ENCODE results near the gene TAOK2.
"Not testable (repeated sequence)": the region's sequence is repeated elsewhere in the genome, so short reads cannot be mapped to it uniquely, and the experiment has no call there.

Gene TAOK2

DNA sequence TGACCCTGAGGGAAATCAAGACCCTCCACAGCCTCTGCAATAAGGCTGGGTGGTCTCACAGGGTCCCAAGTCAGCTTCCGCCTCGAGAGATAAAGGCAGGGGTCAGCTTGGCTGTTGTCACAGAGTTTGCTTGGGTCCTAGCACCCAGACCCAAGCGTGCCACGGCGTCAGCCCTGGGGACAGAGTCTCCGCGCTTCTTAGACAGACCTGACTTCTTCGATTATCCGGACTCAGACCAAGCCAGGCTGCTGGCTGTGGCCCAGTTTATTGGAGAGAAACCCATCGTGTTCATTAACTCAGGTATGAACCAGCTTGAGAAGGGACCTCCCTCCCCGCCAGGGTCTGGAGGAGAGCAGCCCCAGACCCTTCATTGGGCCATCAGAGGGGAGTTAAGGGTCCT is 49.9 kb downstream of the TAOK2 start:
- DNase-seq (ENCODE audit: low spot score), result no peak

DNA sequence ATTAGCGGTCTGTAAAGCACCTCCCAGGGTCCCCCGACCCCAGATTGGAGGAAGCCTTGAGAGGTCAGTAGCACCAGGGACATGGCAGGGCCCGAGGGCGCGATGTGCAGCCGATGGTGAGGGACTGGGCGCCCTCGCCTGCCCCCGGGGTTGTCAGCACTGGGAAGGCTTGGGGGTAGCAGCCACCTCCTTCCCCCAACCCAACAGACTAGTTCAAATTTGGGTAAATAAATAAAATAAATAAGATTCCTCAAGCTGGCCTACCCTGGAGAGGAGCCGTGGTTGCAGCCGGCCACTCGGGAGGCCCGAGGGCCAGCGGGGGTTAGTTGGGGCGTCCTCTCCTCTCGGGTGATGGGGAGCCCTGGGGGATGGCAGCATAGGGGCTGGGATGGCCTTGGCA is 50.8 kb downstream of the TAOK2 start:
- DNase-seq (ENCODE audit: low spot score), result no peak

DNA sequence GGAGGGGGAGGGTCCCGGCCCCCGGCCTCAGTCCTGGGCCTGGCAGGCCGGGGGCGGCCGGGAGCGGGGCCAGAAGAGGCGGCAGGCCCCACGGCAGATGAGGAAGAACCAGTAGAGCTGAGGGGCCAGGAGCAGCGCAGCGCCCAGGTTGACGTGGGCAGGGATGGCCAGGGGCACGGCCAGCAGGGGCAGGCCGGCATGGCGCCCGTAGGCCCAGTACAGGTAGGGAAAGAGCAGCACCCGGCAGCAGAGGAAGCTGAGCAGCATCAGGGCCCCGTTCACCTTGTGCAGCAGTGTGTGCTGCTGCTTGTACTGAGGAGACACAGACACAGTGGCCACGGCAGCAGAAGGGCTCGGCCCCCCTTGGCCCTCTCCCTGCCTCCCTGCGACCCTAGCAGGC is 51.5 kb downstream of the TAOK2 start:
- no peak for DNase-seq (ENCODE audit: low spot score)

DNA sequence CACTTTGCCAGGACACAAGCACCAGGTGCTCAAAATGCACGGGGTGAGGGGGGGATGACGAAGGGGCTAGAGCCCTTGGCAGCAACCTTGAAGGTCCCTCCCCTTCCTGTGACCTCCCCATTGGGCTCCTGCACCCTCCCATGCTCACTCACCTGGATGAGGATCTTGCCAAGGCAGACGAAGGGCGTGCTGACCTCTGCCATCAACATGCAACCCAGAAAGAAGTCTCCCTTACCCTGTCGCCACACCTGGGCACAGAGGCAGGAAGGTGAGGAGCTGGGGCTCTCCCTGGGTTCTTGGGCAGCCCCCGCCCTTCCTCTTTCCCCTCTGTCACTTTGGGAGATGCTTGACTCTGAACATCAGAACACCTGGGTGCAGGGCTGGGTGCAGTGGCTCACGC is 51.9 kb downstream of the TAOK2 start:
- DNase-seq (ENCODE audit: low spot score), result no peak

DNA sequence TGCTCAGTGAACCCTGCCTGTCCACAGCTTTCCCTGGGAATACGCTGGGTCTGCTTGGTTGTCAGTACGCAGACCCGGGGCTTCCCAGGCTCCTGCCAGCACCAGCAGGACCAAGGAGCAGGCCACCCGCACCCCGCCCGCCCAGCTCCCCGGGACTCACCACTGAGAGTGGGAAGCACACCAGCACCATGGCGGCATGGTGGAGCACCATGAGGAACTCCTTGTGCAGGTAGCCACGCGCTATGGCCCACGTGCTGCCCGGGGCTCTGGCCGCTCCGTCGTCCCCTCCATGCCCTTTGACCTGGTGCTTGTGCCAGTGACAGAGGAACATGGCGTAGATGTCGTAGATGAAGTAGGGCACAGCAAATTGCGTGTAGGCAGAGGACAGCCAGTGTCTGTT is 52.8 kb downstream of the TAOK2 start:
- no peak for DNase-seq (ENCODE audit: low spot score)

DNA sequence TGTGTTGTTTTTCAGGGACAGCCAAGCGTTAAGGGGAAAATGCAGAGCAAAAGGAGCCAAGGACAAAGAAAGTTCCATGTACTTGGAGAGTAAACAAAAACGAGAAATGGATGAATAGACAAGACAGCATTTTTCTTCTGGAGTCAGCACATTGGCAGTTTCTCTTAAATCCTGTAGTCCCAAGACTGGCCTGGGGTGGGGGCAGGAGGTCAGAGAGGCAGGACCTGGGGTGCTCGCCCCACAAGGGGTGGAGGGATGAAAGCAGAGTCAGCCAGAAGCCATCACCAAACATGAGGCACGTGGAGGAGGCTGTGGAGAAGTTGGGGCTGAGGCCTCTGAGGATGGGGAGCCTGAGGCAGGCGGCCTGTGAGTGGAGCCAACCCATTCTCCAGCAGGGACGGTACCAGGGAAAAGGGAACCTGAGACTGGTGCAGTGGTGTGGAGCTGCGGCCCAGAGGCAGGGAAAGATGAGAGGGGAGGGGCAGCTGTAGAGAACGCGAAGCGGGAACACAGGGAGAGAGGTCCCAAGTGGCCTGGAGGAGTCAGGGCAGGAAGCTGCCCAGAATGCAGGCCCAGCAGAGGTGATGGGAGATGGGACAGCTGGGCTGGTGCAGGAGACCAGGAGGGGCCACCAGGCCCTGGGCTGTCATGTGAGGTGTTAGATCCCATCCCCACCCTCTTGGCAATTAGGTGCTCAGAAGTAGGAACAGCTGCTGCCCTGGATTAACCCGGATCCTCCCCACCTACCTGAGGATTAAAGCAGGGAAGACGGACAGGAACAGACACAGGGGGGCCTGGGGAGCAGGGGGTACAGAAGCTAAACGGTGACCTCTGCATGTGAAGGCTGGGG is 54.1 kb downstream of the TAOK2 start:
- no peak for DNase-seq (ENCODE audit: low spot score)

DNA sequence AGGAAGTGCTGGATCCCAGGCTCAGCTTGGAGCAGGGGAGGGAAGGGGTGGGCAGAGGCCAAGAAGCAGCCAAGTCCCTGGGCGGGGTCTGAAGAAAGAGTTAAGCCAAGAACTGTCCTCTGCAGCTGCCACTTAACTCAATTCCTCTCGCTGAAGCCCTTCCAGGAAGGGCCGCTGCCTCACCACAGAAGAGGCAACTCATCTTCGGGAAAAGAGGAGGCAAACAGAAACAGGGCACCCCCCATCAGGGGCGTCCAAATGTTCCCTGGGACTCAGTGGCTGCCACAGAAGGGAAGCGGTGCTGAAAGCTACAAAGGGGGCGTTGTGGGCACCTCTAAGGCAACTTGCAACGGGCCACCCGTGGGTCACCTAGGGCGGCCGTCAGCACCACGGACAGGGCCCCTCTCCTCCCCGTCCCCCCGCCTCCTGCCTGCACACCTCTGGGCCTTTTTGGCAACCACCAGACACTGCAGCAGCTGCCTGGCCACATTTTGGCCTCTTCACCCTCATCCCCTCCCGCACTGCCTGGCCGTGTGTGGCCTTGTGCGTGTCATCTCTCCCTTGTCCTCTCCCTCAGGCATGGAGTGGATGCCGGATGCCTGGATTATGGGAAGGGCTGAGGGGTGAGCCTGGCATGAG is 54.9 kb downstream of the TAOK2 start:
- no peak for DNase-seq (ENCODE audit: low spot score)

DNA sequence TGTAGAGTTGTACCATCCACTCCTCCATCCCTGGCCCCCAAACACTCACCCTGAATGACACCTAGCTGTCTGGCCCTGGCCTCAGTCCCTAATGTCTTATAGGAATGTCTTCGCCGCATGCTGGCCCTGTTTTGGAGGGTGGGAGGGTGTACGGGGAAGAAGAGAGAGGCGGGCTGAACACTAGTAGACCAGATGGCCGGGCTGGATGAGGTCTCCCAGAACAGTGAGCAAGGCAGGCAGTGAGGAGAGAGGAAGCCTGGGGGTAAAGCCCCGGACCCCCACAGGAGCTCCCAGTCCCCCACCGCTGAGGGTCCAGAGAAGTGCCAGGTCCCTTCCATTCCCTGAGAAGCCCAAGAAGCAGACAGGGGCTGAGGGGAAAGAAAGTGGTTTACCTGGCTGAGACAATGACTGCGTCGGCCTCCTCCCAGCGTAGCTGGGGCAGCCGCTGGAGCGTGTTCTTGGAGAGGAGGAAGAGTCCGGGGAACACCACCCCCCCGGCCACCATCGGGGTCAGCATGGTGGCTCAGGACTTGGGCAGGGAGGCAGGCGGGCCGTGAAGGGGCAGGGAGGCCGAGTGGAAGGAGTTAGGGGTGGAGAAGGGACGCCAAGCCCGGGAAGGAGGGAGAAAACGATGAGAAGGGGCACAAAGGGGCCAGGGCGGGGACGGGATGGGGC is 56.5 kb downstream of the TAOK2 start:
- no peak for DNase-seq (ENCODE audit: low spot score)

DNA sequence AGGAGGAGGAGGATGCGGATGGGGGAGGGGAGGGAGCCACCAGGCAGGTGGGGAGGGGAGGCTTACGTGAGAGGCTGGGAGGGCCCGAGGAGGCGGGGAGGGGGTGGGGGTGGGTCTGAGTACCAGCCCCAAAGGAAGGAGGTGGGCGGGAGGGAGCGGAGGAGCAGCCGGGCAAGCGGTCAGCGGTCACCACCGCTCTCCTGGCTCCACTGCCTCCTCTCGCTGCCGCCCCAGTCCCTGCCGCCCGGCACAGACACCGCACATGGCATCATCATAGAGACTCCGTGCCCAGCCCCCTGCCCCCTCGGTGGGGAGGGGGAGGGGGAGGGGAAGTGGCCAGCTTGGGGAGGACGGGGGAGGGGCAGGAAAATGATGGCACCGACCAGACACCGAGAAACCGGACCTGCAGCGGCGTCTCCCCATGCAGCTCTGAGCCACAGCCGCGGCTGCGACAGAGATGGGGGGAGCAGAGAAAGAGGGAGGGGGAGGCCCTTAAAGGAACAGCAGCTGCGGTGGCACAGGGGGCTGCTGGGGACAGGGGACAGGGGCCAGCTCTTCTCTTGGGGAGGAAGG is 57.3 kb downstream of the TAOK2 start, which contains the start of gene TLCD3B:
TSS of gene TLCD3B (minus strand) at position 431 of the 573 bp plus-strand sequence. CDS start 744 bp downstream, outside the sequence.
- DNase-seq (ENCODE audit: low spot score), result no peak

DNA sequence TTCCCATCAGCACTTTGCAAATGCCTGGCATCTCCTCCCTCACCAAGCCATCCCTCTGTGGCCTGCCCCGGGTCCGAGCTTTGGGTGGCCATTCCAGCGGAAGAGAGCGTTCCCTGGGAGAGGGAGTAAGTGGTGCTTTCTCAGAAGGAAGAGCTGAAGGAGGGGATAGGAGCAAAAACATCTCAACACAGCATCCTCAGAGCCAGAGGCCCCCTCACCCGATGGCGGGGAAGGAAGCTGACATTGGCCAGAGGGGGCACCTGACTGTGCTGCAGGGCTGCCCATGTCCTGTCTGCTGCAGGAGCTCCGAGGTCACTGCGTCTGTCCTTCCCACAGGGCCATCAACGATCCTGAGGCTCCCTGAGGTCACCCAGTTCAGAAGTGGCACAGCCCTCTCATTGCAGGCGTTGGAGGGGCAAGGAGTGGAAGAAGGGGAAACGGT is 57.8 kb downstream of the TAOK2 start:
- DNase-seq (ENCODE audit: low spot score), result no peak

DNA sequence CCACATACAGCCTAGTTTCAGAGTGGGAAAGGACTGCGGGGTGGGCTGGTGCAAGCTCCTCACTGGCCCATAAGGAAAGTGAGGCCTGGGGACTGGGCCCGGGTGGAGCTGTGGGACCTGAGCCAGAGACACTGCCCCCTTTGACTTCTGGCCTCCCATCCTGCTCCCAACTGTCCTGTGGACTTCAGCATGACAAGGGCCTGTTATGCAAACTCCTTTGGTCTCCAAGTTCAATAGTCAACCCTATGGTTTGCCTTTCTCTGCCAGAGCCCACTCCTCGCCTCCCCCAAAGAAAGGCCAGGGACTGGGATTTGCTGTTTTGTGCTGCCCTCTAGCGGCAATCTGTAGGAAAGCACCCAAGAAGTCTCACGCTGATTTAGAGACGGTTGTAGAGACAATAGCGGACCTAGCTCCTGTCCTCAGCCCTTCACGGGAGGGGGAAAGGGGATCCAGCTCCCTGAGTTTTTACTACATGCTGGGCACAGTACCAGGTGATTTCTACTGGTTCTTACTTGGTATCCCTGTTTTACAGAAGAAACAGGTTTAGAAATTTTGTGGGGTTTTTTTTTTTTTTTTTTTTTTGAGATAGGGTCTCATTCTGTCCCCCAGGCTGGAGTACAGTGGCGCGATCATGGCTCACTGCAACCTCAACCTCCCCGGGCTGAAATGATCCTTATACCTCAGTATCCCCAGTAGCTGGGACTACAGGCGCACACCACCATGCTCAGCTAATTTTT is 58.6 kb downstream of the TAOK2 start:
- peak; percentile 75 for DNase-seq (ENCODE audit: low spot score)

DNA sequence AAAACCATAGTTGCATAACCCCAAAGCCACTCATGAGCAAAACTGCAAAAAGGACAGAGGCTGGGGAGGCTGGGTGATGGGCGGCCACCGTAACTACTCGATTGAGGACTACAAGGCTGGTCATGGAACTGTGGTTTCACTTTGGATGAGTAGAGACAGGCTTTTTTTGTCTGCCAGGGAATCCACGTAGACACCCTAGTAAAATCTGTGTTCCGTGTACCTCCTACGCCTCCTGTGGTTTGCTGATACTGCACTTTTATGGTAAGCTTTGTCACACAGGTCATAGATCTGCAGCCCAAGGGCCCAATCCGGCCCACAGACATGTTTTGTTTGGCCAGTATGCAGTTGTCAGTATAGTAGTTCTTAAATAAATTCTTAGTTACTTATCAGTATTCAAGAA is 59.6 kb downstream of the TAOK2 start:
- DNase-seq (ENCODE audit: low spot score), result no peak

DNA sequence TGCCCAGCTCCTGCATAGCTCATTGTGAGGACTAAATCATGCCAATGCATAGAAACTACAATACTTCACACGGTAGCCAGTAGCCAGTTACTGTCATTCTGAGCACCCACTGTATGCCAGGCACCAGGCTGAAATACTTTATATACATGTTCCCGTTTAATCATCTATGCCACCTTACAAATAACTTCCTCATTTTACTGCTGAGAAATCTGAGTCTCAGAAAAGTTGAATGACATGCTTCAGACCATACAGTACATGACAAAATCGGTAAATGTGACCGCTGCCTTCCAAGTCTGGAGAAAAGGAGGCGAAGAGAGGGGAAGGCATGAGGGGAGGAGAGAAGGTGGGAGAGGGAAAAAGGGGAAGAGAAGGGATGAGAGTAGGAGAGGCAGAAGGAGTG is 66.6 kb downstream of the TAOK2 start:
- DNase-seq (ENCODE audit: low spot score), result no peak

DNA sequence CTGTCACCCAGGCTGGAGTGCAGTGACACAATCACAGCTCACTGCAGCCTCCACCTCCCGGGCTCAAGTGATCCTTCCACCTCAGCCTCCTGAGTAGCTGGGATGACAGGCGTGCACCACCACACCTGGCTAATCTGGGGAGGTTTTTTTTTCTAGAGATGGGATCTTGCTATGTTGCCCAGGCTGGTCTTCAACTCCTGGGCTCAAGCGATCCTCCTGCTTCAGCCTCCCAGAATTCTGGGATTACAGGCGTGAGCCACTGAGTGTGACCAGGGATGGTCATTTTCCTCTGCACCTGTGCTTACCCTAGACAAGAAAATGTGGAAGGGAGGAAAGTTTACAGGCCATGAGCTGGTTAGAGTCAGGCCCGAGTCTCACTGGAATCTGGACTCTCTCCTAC is 67.0 kb downstream of the TAOK2 start:
- DNase-seq (ENCODE audit: low spot score), result not testable (repeated sequence)

DNA sequence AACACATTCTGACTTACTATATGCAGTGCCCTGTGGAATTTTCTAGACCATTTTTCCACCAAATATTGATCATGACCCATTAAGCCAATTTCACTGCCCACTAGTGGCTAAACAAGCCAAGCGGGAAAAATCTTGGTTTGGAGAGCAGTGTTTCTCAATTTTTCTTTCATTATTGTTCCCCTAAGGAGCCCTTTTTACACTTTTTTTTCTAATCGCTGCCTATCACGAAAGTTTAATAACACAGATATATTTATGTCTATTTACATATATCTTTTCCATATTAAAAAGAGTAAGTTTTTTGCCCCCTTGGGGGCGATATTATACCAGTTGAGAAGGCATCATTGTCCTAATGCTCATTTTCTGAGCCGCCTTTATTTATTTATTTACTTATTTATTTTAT is 68.2 kb downstream of the TAOK2 start:
- DNase-seq (ENCODE audit: low spot score), result peak; percentile 52

All from CD4-positive, alpha-beta T cell treated with Interleukin-2 at 100 ng/mL for 4 hours (primary cell).